H9 (cell line): Measurements from ENCODE around the gene CALML5. TPM values are rescaled to one million over a fixed set of nuclear protein-coding genes. Genes with fewer than 3 reads are reported as not detected.

Experiments
- DNase-seq: peaks from one replicate; pipeline ENCODE4 v3.0.0-alpha.2; 2017
- H2AFZ ChIP-seq: one replicate; pipeline ENCODE4 v1.6.1; 2013; ENCODE audit warnings: mild to moderate bottlenecking, low read length, control low read depth, moderate library complexity
- H2AK5ac ChIP-seq: 2 replicates; pipeline ENCODE4 v1.6.1; 2013; ENCODE audit warnings: low read length, control low read depth, mixed read lengths; ENCODE audit not compliant: insufficient read length
- H2BK120ac ChIP-seq: one replicate; pipeline ENCODE4 v1.6.1; 2013; ENCODE audit warnings: low read depth, mild to moderate bottlenecking, low read length, control low read depth, inconsistent platforms; ENCODE audit not compliant: poor library complexity, severe bottlenecking
- H2BK12ac ChIP-seq: 2 replicates; pipeline ENCODE4 v1.6.1; 2013; ENCODE audit warnings: low read length, control low read depth, mixed read lengths, low read depth; ENCODE audit not compliant: insufficient read length
- H2BK15ac ChIP-seq: 2 replicates; pipeline ENCODE4 v1.6.1; 2013; ENCODE audit warnings: low read depth, low read length, control low read depth
- H2BK20ac ChIP-seq: one replicate; pipeline ENCODE4 v1.6.1; 2013; ENCODE audit warnings: low read depth, mild to moderate bottlenecking, low read length, control low read depth, inconsistent platforms; ENCODE audit not compliant: poor library complexity, severe bottlenecking
- H2BK5ac ChIP-seq: 2 replicates; pipeline ENCODE4 v1.6.1; 2013; ENCODE audit warnings: low read length, control low read depth, mixed read lengths; ENCODE audit not compliant: insufficient read length
- H3K14ac ChIP-seq: 2 replicates; pipeline ENCODE4 v1.6.1; 2013; ENCODE audit warnings: low read length, control low read depth; ENCODE audit not compliant: insufficient read depth
- H3K18ac ChIP-seq: 2 replicates; pipeline ENCODE4 v1.6.1; 2013; ENCODE audit warnings: low read depth, mild to moderate bottlenecking, mixed read lengths, low read length, control low read depth; ENCODE audit not compliant: insufficient read length
- H3K23ac ChIP-seq: 2 replicates; pipeline ENCODE4 v1.6.1; 2013; ENCODE audit warnings: low read length, control low read depth, mixed read lengths, low read depth; ENCODE audit not compliant: insufficient read length
- H3K23me2 ChIP-seq: 2 replicates; pipeline ENCODE4 v1.6.1; 2013; ENCODE audit warnings: low read depth, mild to moderate bottlenecking, mixed read lengths, low read length, control low read depth; ENCODE audit not compliant: insufficient read length, poor library complexity, severe bottlenecking
- H3K27ac ChIP-seq: 2 replicates; pipeline ENCODE4 v1.5.1; 2013; ENCODE audit warnings: low read length, control low read depth, mixed read lengths, low read depth; ENCODE audit not compliant: insufficient read length
- H3K27me3 ChIP-seq: 2 replicates; pipeline ENCODE4 v1.6.1; 2013; ENCODE audit warnings: low read length, control low read depth, inconsistent platforms; ENCODE audit not compliant: insufficient read depth
- H3K4ac ChIP-seq: 2 replicates; pipeline ENCODE4 v1.6.1; 2013; ENCODE audit warnings: low read depth, mild to moderate bottlenecking, control low read depth, inconsistent platforms, low read length, moderate library complexity
- H3K4me1 ChIP-seq: 2 replicates; pipeline ENCODE4 v1.6.1; 2013; ENCODE audit warnings: low read length, control low read depth, inconsistent platforms; ENCODE audit not compliant: insufficient read depth
- H3K4me2 ChIP-seq: 2 replicates; pipeline ENCODE4 v1.6.1; 2013; ENCODE audit warnings: low read length, control low read depth, mixed read lengths; ENCODE audit not compliant: insufficient read length, insufficient read depth
- H3K56ac ChIP-seq: 2 replicates; pipeline ENCODE4 v1.6.1; 2013; ENCODE audit warnings: low read depth, mild to moderate bottlenecking, mixed read lengths, low read length, control low read depth; ENCODE audit not compliant: insufficient read length
- H3K79me1 ChIP-seq: 2 replicates; pipeline ENCODE4 v1.6.1; 2013; ENCODE audit warnings: low read depth, mild to moderate bottlenecking, moderate library complexity, low read length, control low read depth, inconsistent platforms; ENCODE audit not compliant: insufficient read depth, poor library complexity, severe bottlenecking
- H3K79me2 ChIP-seq: 2 replicates; pipeline ENCODE4 v1.6.1; 2013; ENCODE audit warnings: low read length, control low read depth, inconsistent platforms; ENCODE audit not compliant: insufficient read depth
- H3K9ac ChIP-seq: 2 replicates; pipeline ENCODE4 v1.6.1; 2013; ENCODE audit warnings: low read length, control low read depth, mixed read lengths; ENCODE audit not compliant: insufficient read length; ENCODE audit errors: extremely low read depth
- H3K9me3 ChIP-seq: one replicate; pipeline ENCODE4 v1.6.1; 2013; ENCODE audit warnings: low read depth, low read length, inconsistent platforms; ENCODE audit not compliant: control insufficient read depth
- H3T11ph ChIP-seq: one replicate; pipeline ENCODE4 v1.6.1; 2013; ENCODE audit warnings: mild to moderate bottlenecking, low read length, control low read depth, inconsistent platforms
- H4K20me1 ChIP-seq: one replicate; pipeline ENCODE4 v1.6.1; 2013; ENCODE audit not compliant: control insufficient read depth, insufficient read length, insufficient read depth
- H4K5ac ChIP-seq: 2 replicates; pipeline ENCODE4 v1.6.1; 2013; ENCODE audit warnings: low read depth, mild to moderate bottlenecking, mixed read lengths, low read length, control low read depth; ENCODE audit not compliant: insufficient read length
- H4K8ac ChIP-seq: replicated peaks from 2 replicates; pipeline ENCODE4 v1.6.1; 2013; ENCODE audit warnings: low read length, control low read depth, mixed read lengths, low read depth; ENCODE audit not compliant: insufficient read length
- H4K91ac ChIP-seq: 2 replicates; pipeline ENCODE4 v1.6.1; 2013; ENCODE audit warnings: low read depth, mild to moderate bottlenecking, moderate library complexity, mixed read lengths, low read length, control low read depth; ENCODE audit not compliant: insufficient read length
- H3K27ac Mint-ChIP-seq, 3 experiments: 2 replicates in 2 of 3; 3 replicates in 1 of 3; pipeline ENCODE4 v1.8.0; 2020 to 2021; ENCODE audit warnings: mixed read lengths in 3 of 3, mild to moderate bottlenecking in 1 of 3, moderate library complexity in 1 of 3
- H3K27me3 Mint-ChIP-seq: 2 replicates; pipeline ENCODE4 v1.8.0; 2021; ENCODE audit warnings: low read depth, mild to moderate bottlenecking, moderate library complexity, mixed read lengths
- H3K36me3 Mint-ChIP-seq, 3 experiments: 2 replicates in 2 of 3; 3 replicates in 1 of 3; pipeline ENCODE4 v1.8.0; 2020 to 2021; ENCODE audit warnings: low read depth in 3 of 3, mixed read lengths in 3 of 3; ENCODE audit not compliant: insufficient read depth in 1 of 3
- H3K4me1 Mint-ChIP-seq, 2 experiments: 2 replicates each; pipeline ENCODE4 v1.8.0; 2020; ENCODE audit warnings: mixed read lengths in 2 of 2
- H3K4me3 Mint-ChIP-seq, 2 experiments: 2 replicates in 1 of 2; 3 replicates in 1 of 2; pipeline ENCODE4 v1.8.0; 2020 to 2021; ENCODE audit warnings: mild to moderate bottlenecking in 2 of 2, mixed read lengths in 2 of 2, moderate library complexity in 1 of 2
- H3K9me3 Mint-ChIP-seq, 2 experiments: 2 replicates in 1 of 2; 3 replicates in 1 of 2; pipeline ENCODE4 v1.8.0; 2020; ENCODE audit warnings: mild to moderate bottlenecking in 2 of 2, mixed read lengths in 2 of 2, moderate library complexity in 1 of 2
- CTCF ChIP-seq: fragments of 200-600 bp; sonication (generic); conservative IDR thresholded peaks from 3 replicates; pipeline ENCODE4 v1.8.0; 2021; ENCODE audit warnings: antibody characterized with exemption, mild to moderate bottlenecking
- WGBS: extraction: QIAGEN DNeasy Blood & Tissue Kit; methylation state at CpG from one replicate; pipeline ENCODE4 v1.1.7; 2013; ENCODE audit warnings: missing lambda C conversion rate, low lambda C conversion rate, mixed read lengths; ENCODE audit not compliant: insufficient read length; ENCODE audit errors: extremely low coverage; 5-methylcytosine and 5-hydroxymethylcytosine counted together
- total RNA-seq: library from RNA; stranded (reverse); gene quantifications from 2 replicates; pipeline ENCODE4 v1.2.1, GENCODE V29; 2021

CALML5 gene
- total RNA-seq, 1 experiment from 2014 or later, result not detected

GRCh38 chr10:5506751-5507648 lies 7.6 kb upstream of the CALML5 start:
- Histone ChIP-seq H3K23ac (no peak overlapping the region), H3K56ac (no peak overlapping the region), H3K4ac (no peak overlapping the region), H4K5ac (no peak overlapping the region), H3K9ac (no peak overlapping the region), H3K9me3 (no peaks in the 10 kb centered on the region), H3K79me2 (no peaks in the 10 kb centered on the region), H3K14ac (no peak overlapping the region; the same call in 1 of the 2 replicates), H2BK20ac (no peak overlapping the region), H3K27ac (no peak overlapping the region), H2AFZ (no peak overlapping the region), H3K18ac (peak overlapping the region; percentile 68), H3T11ph (no peak overlapping the region), H4K8ac (no peak overlapping the region), H4K91ac (no peak overlapping the region), H4K20me1 (no peaks in the 10 kb centered on the region), H3K23me2 (no peaks in the 10 kb centered on the region), H3K27me3 (no peaks in the 10 kb centered on the region), H3K4me1 (no peaks in the 10 kb centered on the region; the same call in 1 of the 2 replicates), H3K79me1 (no peaks in the 10 kb centered on the region), H2BK12ac (no peak overlapping the region), H2AK5ac (no peak overlapping the region), H2BK5ac (no peak overlapping the region), H2BK120ac (no peak overlapping the region), H3K4me2 (no peak overlapping the region), H2BK15ac (no peak overlapping the region; the same call in 1 of the 2 replicates)
- no peak overlapping the region for H3K27ac Mint-ChIP-seq
- H3K4me1 Mint-ChIP-seq, result peaks cover 5 to 12% of the 10 kb centered on the region in 2 experiments
- no peak for DNase-seq
- WGBS, result no CpG with 5 or more reads among the region's 19 CpGs
- H3K4me3 Mint-ChIP-seq, result no peak overlapping the region
- H3K27me3 Mint-ChIP-seq, result peaks cover 2% of the 10 kb centered on the region
- no peaks in the 10 kb centered on the region; a peak in 1 of 7 replicates for H3K36me3 Mint-ChIP-seq
- no peaks in the 10 kb centered on the region for H3K9me3 Mint-ChIP-seq
- no peak for TF ChIP-seq CTCF
